Gastroesophageal sphincter (tissue), 3 donors: ENCODE measurements around the gene SH3BGR.

Experiments
- CTCF ChIP-seq, 4 experiments: fragments of 200-600 bp in 2 of 4; fragments of 450-650 bp in 2 of 4; sonication (generic) in 1 of 4; IDR thresholded peaks; one replicate each; pipeline ENCODE4 v1.5.1; 2017 to 2019; ENCODE audit warnings: antibody characterized with exemption in 4 of 4, mild to moderate bottlenecking in 2 of 4, moderate library complexity in 2 of 4
- POLR2AphosphoS5 ChIP-seq: sonication (generic); formaldehyde crosslinking; IDR thresholded peaks from one replicate; pipeline ENCODE4 v1.6.1; 2017; ENCODE audit warnings: antibody characterized with exemption

GRCh38 chr21:39480271-39480670 lies 28.5 kb downstream of the SH3BGR start:
- TF ChIP-seq CTCF (IDR thresholded peaks at IDR 0.05) = no peak
- no peak for TF ChIP-seq POLR2AphosphoS5
